Measurements from ENCODE around the gene MARCHF2.

MARCHF2 gene

GRCh38 chr19:8455018-8455417 lies 41.9 kb downstream of the MARCHF2 start:
- peaks cover 7% of the 10 kb centered on the region; the same call in 1 of the 2 replicates for H3K36me3 ChIP-seq (ENCODE audit: insufficient read depth)
- H4K20me1 ChIP-seq (ENCODE audit: insufficient read depth), result peaks cover 83% of the 10 kb centered on the region

DNA sequence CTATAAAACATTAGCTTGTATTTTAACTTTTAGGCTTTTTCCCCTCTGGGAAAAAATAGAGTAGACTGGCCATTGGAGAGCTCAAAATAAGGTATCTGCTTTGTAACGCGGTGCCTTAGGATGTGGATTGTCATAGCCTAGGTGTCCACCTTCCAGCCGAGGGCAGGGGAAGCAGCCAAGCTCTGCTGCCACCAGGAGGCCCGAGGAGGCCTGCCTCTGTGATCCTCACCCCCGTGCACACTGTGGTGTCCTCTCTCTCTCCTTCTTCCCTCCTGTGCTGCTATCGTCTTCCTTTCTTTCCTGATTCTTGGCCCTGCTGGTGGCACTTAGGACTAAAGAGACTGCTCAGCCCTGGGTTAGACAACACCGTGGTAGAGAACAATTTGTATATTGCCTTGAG lies 43.0 kb downstream of the MARCHF2 start:
- Histone ChIP-seq H3K27me3 (ENCODE audit: insufficient read depth, low read depth) (no peaks in the 10 kb centered on the region), H2AFZ (ENCODE audit: low read depth) (no peak overlapping the region), H3K4me1 (ENCODE audit: low read depth, poor library complexity, severe bottlenecking) (peaks cover 25% of the 10 kb centered on the region), H4K20me1 (ENCODE audit: insufficient read depth) (peaks cover 77% of the 10 kb centered on the region), H3K79me2 (ENCODE audit: insufficient read depth, low read depth) (peaks cover 100% of the 10 kb centered on the region), H3K9ac (no peak overlapping the region), H3K36me3 (ENCODE audit: insufficient read depth) (peaks cover 12% of the 10 kb centered on the region; the same call in 1 of the 2 replicates), H3K4me2 (no peak overlapping the region), H3K4me3 (IDR thresholded peaks at IDR 0.05; ENCODE audit: insufficient read depth, low read depth, low read length) (no peak overlapping the region), H3K27ac (no peak overlapping the region)
- TF ChIP-seq, protein P1, sequence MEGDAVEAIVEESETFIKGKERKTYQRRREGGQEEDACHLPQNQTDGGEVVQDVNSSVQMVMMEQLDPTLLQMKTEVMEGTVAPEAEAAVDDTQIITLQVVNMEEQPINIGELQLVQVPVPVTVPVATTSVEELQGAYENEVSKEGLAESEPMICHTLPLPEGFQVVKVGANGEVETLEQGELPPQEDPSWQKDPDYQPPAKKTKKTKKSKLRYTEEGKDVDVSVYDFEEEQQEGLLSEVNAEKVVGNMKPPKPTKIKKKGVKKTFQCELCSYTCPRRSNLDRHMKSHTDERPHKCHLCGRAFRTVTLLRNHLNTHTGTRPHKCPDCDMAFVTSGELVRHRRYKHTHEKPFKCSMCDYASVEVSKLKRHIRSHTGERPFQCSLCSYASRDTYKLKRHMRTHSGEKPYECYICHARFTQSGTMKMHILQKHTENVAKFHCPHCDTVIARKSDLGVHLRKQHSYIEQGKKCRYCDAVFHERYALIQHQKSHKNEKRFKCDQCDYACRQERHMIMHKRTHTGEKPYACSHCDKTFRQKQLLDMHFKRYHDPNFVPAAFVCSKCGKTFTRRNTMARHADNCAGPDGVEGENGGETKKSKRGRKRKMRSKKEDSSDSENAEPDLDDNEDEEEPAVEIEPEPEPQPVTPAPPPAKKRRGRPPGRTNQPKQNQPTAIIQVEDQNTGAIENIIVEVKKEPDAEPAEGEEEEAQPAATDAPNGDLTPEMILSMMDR (conservative IDR thresholded peaks at IDR 0.05; ENCODE audit: low read depth, low read length), result no peak

More at GRCh38 chr19:8455018-8455417, 41.9 kb downstream of the MARCHF2 start:
- Histone ChIP-seq H3K4me1 (ENCODE audit: low read depth, poor library complexity, severe bottlenecking) (peaks cover 34% of the 10 kb centered on the region), H3K27ac (no peak overlapping the region), H3K79me2 (ENCODE audit: insufficient read depth, low read depth) (peaks cover 100% of the 10 kb centered on the region), H3K4me3 (IDR thresholded peaks at IDR 0.05; ENCODE audit: insufficient read depth, low read depth, low read length) (no peak overlapping the region), H3K4me2 (no peak overlapping the region), H3K27me3 (ENCODE audit: insufficient read depth, low read depth) (no peaks in the 10 kb centered on the region), H3K9ac (no peak overlapping the region), H2AFZ (ENCODE audit: low read depth) (no peak overlapping the region)
- TF ChIP-seq, protein P1 (conservative IDR thresholded peaks at IDR 0.05; ENCODE audit: low read depth, low read length), result no peak

- peaks cover 14% of the 10 kb centered on the region for H3K4me1 ChIP-seq (ENCODE audit: low read depth, poor library complexity, severe bottlenecking)
Observed at GRCh38 chr19:8457209-8457608, 44.1 kb downstream of the MARCHF2 start.

DNA sequence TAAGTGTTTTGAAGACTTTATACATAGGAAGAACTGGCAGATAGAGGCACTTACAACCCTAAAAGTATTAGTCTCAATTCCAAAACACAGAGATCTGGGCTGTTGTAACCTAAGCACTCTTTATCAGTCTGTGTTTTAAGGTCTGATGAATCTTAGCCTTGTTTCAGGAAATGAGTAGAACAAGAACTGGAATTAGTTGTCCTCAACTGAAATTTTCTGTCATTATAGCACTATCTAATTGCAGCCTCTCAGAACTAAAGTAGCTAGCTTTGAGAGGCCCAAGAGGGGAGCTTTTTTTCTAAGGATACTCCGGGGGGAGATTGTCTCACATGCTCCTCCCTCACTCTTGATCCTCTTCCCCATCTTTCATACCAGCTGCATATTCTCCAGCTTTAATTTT lies 44.7 kb downstream of the MARCHF2 start:
- H3K36me3 ChIP-seq (ENCODE audit: insufficient read depth), result peaks cover 12% of the 10 kb centered on the region; the same call in 1 of the 2 replicates
- no peak overlapping the region for H2AFZ ChIP-seq (ENCODE audit: low read depth)
- TF ChIP-seq, protein P1 (conservative IDR thresholded peaks at IDR 0.05; ENCODE audit: low read depth, low read length), result no peak
- peaks cover 8% of the 10 kb centered on the region for H3K4me1 ChIP-seq (ENCODE audit: low read depth, poor library complexity, severe bottlenecking)
- H4K20me1 ChIP-seq (ENCODE audit: insufficient read depth), result peaks cover 77% of the 10 kb centered on the region
- H3K27ac ChIP-seq, result no peak overlapping the region
- H3K27me3 ChIP-seq (ENCODE audit: insufficient read depth, low read depth), result no peaks in the 10 kb centered on the region
- H3K4me2 ChIP-seq, result no peak overlapping the region
- H3K79me2 ChIP-seq (ENCODE audit: insufficient read depth, low read depth), result peaks cover 100% of the 10 kb centered on the region
- H3K4me3 ChIP-seq (IDR thresholded peaks at IDR 0.05; ENCODE audit: insufficient read depth, low read depth, low read length), result no peak overlapping the region
- H3K9ac ChIP-seq, result no peak overlapping the region

More at GRCh38 chr19:8457209-8457608, 44.1 kb downstream of the MARCHF2 start:
- H3K27ac ChIP-seq, result no peak overlapping the region
- peaks cover 77% of the 10 kb centered on the region for H4K20me1 ChIP-seq (ENCODE audit: insufficient read depth)
- H3K79me2 ChIP-seq (ENCODE audit: insufficient read depth, low read depth), result peaks cover 100% of the 10 kb centered on the region
- H2AFZ ChIP-seq (ENCODE audit: low read depth), result no peak overlapping the region
- H3K4me3 ChIP-seq (IDR thresholded peaks at IDR 0.05; ENCODE audit: insufficient read depth, low read depth, low read length), result no peak overlapping the region
- no peaks in the 10 kb centered on the region for H3K27me3 ChIP-seq (ENCODE audit: insufficient read depth, low read depth)
- peaks cover 12% of the 10 kb centered on the region; the same call in 1 of the 2 replicates for H3K36me3 ChIP-seq (ENCODE audit: insufficient read depth)
- no peak overlapping the region for H3K9ac ChIP-seq
- no peak overlapping the region for H3K4me2 ChIP-seq
- TF ChIP-seq, protein P1 (conservative IDR thresholded peaks at IDR 0.05; ENCODE audit: low read depth, low read length), result no peak

Data from KMS-11 (cell line).